Stimulated activated CD4-positive, alpha-beta T cell treated with anti-CD3 and anti-CD28 coated beads, TNF-alpha, amount 100 ng/mL, for 4 hours (primary cell): ENCODE data around the gene ZNF430.
"Not testable (repeated sequence)": the region's sequence is repeated elsewhere in the genome, so short reads cannot be mapped to it uniquely, and the experiment has no call there.

Experiments used
- DNase-seq, 3 experiments: peaks; one replicate each; pipeline ENCODE4 v3.0.0-alpha.2; 2020; ENCODE audit warnings: low read depth in 3 of 3

The ZNF430 gene

GRCh38 chr19:21020298-21021227 is at the start of gene ZNF430:
ZNF430 (plus strand) TSS chr19:21020657; CDS start chr19:21020801, 144 bp downstream.
- peak; percentile 76 to 87 (median 84) for DNase-seq

GRCh38 chr19:20992788-20993187 is 27.7 kb upstream of the ZNF430 start:
- DNase-seq: not testable (repeated sequence)

GRCh38 chr19:20999731-21000352 is 20.6 kb upstream of the ZNF430 start:
- peak; percentile 67 to 75 (median 73) for DNase-seq

GRCh38 chr19:21021238-21021637 is 781 bp downstream of the ZNF430 start:
- not testable (repeated sequence) for DNase-seq

- peak in 1 of 3 experiments; percentile 35 for DNase-seq
Observed at GRCh38 chr19:21022996-21023395, 2.5 kb downstream of the ZNF430 start.

DNA sequence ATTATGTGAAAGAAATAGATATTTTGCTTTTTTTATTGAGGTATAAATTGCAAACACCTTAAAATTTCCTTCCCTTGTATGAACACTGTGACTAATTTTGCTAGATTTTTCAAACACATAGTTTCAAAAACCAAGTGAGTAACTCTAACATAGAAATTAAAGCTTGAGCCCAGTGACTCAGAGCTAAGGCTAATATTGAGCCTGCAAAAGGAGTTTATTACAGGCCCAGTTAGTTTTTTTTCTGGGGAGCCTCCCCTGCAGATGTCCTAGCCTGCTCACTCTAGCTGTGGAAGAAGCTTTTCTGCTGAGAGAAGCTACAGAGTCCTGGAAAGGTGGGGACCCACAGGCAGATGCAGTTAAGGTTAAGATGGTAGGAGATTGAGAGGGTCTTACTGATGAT is 3.4 kb downstream of the ZNF430 start:
- no peak for DNase-seq

GRCh38 chr19:21028969-21029268 is 8.5 kb downstream of the ZNF430 start:
- no peak for DNase-seq

DNA sequence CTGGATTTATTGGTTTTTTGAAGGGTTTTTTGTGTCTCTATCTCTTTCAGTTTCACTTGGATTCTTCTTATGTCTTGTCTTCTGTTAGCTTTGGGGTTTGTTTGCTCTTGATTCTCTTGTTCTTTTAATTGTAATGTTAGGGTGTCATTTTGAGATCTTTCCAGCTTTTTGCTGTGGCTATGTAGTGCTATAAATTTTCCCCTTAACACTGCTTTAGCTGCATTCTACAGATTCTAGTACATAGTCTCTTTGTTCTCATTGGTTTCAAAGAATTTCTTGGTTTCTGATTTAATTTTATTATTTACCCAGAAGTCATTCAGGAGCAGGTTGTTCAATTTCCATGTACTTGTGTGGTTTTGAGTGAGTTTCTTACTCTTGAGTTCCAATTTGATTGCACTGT is 24.6 kb downstream of the ZNF430 start:
- DNase-seq: no peak

GRCh38 chr19:21046489-21046888 is 26.0 kb downstream of the ZNF430 start:
- no peak for DNase-seq

GRCh38 chr19:21047716-21048115 is 27.3 kb downstream of the ZNF430 start:
- no peak for DNase-seq

GRCh38 chr19:21052902-21053301 is 32.4 kb downstream of the ZNF430 start:
- no peak for DNase-seq

- no peak for DNase-seq
Observed at GRCh38 chr19:21065336-21065735, 44.9 kb downstream of the ZNF430 start.

DNA sequence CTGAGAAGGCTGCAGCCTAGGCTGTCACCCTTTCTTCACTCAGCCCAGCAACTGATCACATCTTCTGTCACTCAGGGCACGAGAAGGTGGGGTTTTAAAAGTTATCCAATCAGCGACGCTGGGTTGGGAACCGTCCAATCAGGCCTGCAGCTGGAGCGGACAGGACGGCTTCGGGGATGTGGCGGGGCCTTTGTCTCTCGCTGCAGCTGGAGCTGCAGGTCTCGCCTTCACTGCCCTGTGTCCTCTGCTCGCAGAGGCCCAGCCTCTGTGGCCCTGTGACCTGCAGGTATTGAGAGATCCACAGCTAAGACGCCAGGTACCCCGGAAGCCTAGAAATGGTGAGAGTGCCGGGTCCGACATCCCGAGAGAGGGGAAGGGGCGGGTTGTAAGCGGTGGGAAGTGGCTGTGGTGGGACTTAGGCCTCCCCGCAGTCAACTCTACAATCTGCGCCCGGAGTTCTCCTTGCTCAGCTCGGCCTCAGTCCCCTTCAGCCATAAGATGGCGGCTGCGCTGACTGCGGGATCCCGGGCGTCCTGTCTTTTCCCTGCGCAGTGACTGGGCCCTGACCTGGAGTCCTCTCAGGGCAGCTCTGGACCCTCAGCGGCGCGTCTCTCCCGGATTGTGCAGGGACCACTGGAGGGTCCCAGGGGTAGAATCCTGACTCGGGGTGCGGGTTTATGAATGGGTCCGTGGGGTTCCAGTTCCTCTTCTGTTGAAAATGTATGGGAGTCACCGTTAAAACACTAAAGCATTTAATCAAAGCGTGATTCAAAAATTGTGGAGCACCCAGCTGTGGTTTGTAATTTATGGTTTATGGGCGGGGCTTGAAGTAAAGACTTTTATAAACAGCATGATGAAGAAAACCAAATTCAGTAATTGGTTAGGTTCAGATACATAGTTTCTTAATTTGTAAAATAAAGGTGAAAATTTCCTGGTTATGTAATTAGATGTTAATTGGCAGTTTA is 61.8 kb downstream of the ZNF430 start, which contains the start of gene ZNF714:
Gene ZNF714 (plus strand): TSS at position 193 of the 965 bp plus-strand sequence. CDS start 16,066 bp downstream, outside the sequence.
- peak; percentile 59 to 67 (median 67) for DNase-seq

- no peak for DNase-seq
Observed at GRCh38 chr19:21084343-21084742, 63.9 kb downstream of the ZNF430 start.

GRCh38 chr19:21087871-21088270 is 67.4 kb downstream of the ZNF430 start:
- no peak for DNase-seq

GRCh38 chr19:21092109-21092508 is 71.7 kb downstream of the ZNF430 start:
- no peak for DNase-seq

GRCh38 chr19:21094347-21095025 is 74.0 kb downstream of the ZNF430 start:
- no peak for DNase-seq

DNA sequence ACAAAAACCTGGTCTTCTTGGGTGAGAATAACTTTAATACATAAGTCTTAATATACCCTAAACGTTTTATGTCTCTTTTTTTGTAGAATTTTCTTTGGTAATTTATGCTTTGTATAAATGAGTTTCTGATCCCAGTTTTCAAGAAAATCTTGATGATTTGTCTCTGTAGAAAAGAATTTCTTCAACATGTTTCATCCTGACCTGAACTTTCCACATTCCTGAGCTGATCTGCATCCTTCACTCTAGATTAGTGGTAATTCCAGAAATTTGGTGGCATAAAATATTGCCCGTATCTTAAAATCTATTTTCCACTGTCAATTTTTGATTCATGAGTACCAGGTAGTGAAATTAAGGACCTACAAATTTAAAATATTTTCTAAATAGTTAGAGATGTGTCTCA is 77.8 kb downstream of the ZNF430 start:
- no peak for DNase-seq

DNA sequence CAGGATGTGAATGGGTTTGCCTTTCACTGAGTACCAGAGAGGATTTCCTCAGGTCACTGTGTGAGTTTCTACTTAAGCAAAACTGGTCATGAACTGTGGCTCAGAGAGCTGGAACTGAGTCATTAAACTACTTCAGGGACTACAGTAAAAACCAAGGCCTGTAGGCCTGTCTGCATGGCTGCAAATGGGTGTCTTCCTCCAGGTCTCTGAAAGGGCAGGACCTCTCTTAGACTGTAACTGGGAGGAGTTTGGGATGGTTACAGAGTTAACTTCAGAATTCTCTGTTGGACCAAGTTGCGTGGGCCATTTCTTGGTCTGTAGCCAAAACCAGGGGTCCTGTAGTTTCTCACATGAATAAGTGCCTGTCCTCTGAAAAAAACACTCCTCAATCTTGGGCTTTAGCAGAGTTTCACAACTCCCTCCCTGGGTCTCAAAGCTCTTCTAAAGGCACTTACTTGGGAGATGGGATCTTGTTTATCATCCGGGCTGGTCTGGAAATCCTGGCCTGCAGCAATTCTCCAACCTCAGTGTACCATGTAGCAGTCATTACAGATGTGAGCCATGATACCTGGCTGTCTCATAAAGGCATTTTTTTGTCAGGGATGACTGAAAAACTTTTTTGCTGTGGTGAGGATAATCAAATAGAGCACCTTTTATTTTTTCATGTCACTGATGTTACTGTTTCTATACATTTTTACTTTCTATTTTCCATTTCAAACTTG is 81.2 kb downstream of the ZNF430 start:
- DNase-seq: no peak

DNA sequence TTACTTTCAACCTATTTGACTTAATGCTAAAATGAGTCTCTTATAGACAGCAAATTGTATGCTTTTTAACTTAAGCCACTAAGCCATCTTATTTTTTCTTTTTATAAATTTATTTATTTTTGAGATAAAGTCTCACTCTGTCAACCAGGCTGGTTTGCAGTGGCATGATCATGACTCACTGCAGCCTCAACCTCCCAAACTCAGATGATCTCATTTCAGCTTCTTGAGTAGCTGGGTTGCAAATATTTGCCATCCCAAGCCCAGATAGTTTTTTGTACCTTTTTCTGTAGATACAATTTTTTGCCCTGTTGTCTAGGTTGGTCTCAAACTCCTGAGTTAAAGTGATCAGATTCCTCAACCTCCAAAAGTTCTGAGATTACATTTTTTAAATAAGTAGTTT is 88.7 kb downstream of the ZNF430 start:
- no peak for DNase-seq
